Uterus (tissue), 4 donors: ENCODE data around the gene NADSYN1. TPM values are rescaled to one million over a fixed set of nuclear protein-coding genes. Genes with fewer than 3 reads are reported as not detected.

Experiments used
- DNase-seq, 2 donors: peaks; one replicate each; pipeline ENCODE4 v3.0.0-alpha.2; 2019 to 2020
- H3K27ac ChIP-seq, 2 donors: fragments of 200-600 bp; sonication (generic); 1 replicate in 1 of 2; 2 replicates in 1 of 2; pipeline ENCODE4 v1.5.1; 2016 to 2018
- H3K27me3 ChIP-seq, 2 donors: fragments of 200-600 bp; sonication (generic); one replicate each; pipeline ENCODE4 v1.5.1; 2018 to 2019; ENCODE audit warnings: control low read depth in 1 of 2
- H3K36me3 ChIP-seq, 2 donors: fragments of 200-600 bp; sonication (generic); one replicate each; pipeline ENCODE4 v1.5.1; 2019; ENCODE audit warnings: control low read depth in 1 of 2
- H3K4me1 ChIP-seq, 2 donors: fragments of 200-600 bp; sonication (generic); one replicate each; pipeline ENCODE4 v1.5.1; 2018 to 2019; ENCODE audit warnings: control low read depth in 1 of 2
- H3K4me3 ChIP-seq, 2 donors: fragments of 200-600 bp; sonication (generic); 1 replicate in 1 of 2; 2 replicates in 1 of 2; pipeline ENCODE4 v1.5.1; 2018 to 2019; ENCODE audit warnings: mild to moderate bottlenecking in 1 of 2
- H3K9me3 ChIP-seq, 2 donors: fragments of 200-600 bp; sonication (generic); one replicate each; pipeline ENCODE4 v1.5.1; 2019; ENCODE audit warnings: control low read depth in 1 of 2
- CTCF ChIP-seq, 4 experiments: fragments of 200-600 bp in 2 of 4; fragments of 450-650 bp in 2 of 4; sonication (generic) in 2 of 4; IDR thresholded peaks; one replicate each; pipeline ENCODE4 v1.5.1; 2016 to 2019; ENCODE audit warnings: antibody characterized with exemption in 4 of 4, mild to moderate bottlenecking in 2 of 4, moderate library complexity in 1 of 4
- POLR2A ChIP-seq, 2 donors: fragments of 450-650 bp; IDR thresholded peaks; one replicate each; pipeline ENCODE4 v1.6.1; 2016; ENCODE audit warnings: antibody characterized with exemption in 2 of 2, mild to moderate bottlenecking in 1 of 2, moderate library complexity in 1 of 2
- intact Hi-C: fragments of 100-400 bp; cut with DNase I; formaldehyde crosslinking; loops from one replicate; pipeline ENCODE4 v1.15.1; 2023; ENCODE audit warnings: low total_unique reads
- total RNA-seq, 4 donors: library from RNA; depleted of rRNA in 3 of 4; stranded (reverse); fragments of >200 nt in 3 of 4; gene quantifications; one replicate each; pipeline versions ENCODE4 v1.1.0 to v1.2.4, GENCODE V29; 2014 to 2023
- donor health status: DM: yes; HTN: yes; CAD: no.

The NADSYN1 gene
- total RNA-seq, 4 donors from 2014 or later = 20.0 to 73.0 (median 32.8) TPM

GRCh38 chr11:71438650-71439049 lies 14.4 kb upstream of the NADSYN1 start:
- Histone ChIP-seq H3K9me3 (no peaks in the 10 kb centered on the region), H3K27ac (no peak overlapping the region), H3K36me3 (no peaks in the 10 kb centered on the region), H3K4me3 (no peak overlapping the region), H3K4me1 (no peaks in the 10 kb centered on the region), H3K27me3 (no peaks in the 10 kb centered on the region)
- TF ChIP-seq POLR2A (IDR thresholded peaks at IDR 0.05) = no peak
- no peak for TF ChIP-seq CTCF (IDR thresholded peaks at IDR 0.05)
- intact Hi-C loops = no loop called here
- DNase-seq = no peak

GRCh38 chr11:71440021-71440755 lies 12.8 kb upstream of the NADSYN1 start:
- intact Hi-C loops = no loop called here
- Histone ChIP-seq H3K36me3 (no peaks in the 10 kb centered on the region), H3K9me3 (no peaks in the 10 kb centered on the region), H3K4me3 (no peak overlapping the region), H3K27ac (no peak overlapping the region), H3K4me1 (no peaks in the 10 kb centered on the region), H3K27me3 (no peaks in the 10 kb centered on the region)
- TF ChIP-seq CTCF (IDR thresholded peaks at IDR 0.05) = no peak
- no peak for TF ChIP-seq POLR2A (IDR thresholded peaks at IDR 0.05)
- DNase-seq = no peak

DNA sequence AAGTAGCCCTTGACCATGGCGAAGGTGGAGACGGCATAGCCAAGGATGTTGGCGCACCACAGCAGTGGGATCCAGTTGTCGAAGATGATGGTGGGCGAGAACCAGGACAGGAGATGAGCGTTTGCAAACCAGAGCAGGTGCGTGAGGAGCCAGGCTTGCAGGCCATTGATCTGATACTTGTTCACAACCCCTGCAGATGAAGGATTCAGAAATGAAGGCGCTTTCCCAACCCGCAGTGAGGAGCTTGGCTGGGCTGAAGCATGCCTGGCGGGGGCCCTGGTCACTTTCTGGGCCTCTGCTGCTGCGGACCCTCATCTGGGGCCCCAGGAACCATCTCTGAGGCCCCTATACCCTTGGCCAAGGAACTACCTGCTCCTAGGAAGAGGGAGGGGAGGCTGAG lies 11.8 kb upstream of the NADSYN1 start:
- intact Hi-C loops = no loop called here
- DNase-seq = no peak
- H3K4me3 ChIP-seq = no peak overlapping the region
- no peaks in the 10 kb centered on the region for H3K9me3 ChIP-seq
- no peak for TF ChIP-seq CTCF (IDR thresholded peaks at IDR 0.05)
- no peak for TF ChIP-seq POLR2A (IDR thresholded peaks at IDR 0.05)
- no peaks in the 10 kb centered on the region for H3K4me1 ChIP-seq
- no peaks in the 10 kb centered on the region for H3K36me3 ChIP-seq
- no peak overlapping the region for H3K27ac ChIP-seq
- no peaks in the 10 kb centered on the region for H3K27me3 ChIP-seq

GRCh38 chr11:71442123-71442522 lies 10.9 kb upstream of the NADSYN1 start:
- Histone ChIP-seq H3K4me1 (no peaks in the 10 kb centered on the region), H3K4me3 (no peak overlapping the region), H3K9me3 (no peaks in the 10 kb centered on the region), H3K27me3 (no peaks in the 10 kb centered on the region), H3K36me3 (no peaks in the 10 kb centered on the region), H3K27ac (no peak overlapping the region)
- no peak for TF ChIP-seq CTCF (IDR thresholded peaks at IDR 0.05)
- no peak for TF ChIP-seq POLR2A (IDR thresholded peaks at IDR 0.05)
- DNase-seq = no peak
- intact Hi-C loops = no loop called here

DNA sequence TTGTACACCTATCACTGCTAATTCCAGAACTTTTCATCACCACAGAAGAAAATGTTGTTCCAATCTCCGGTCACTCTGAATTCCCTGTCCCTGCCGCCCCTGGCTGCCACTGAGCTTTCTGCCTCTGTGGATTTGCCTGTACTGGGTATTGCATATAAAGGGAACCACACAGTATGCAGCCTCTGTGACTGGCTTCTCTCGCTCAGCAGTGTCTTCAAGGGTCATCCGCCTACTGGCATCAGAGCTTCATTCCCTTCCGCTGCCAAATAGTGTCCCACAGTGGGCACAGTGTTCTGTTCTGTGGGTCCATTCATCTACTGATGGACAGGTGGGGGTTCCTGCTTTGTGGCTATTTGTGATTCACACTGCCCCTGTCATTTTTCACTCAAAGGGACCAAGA lies 10.1 kb upstream of the NADSYN1 start:
- Histone ChIP-seq H3K27ac (no peak overlapping the region), H3K9me3 (no peaks in the 10 kb centered on the region), H3K36me3 (no peaks in the 10 kb centered on the region), H3K4me3 (no peak overlapping the region), H3K27me3 (no peaks in the 10 kb centered on the region), H3K4me1 (no peaks in the 10 kb centered on the region)
- DNase-seq = no peak
- intact Hi-C loops = no loop called here
- TF ChIP-seq POLR2A (IDR thresholded peaks at IDR 0.05) (no peak), CTCF (IDR thresholded peaks at IDR 0.05) (no peak)
